H1 (cell line): ENCODE data around the gene AAGAB. TPM values are rescaled to one million over a fixed set of nuclear protein-coding genes. Genes with fewer than 3 reads are reported as not detected.

ENCODE experiments used
- CBX8 ChIP-seq: fragments of 300-800, 300-1000 bp; sonication (generic); IDR thresholded peaks from 2 replicates; pipeline ENCODE4 v1.7.1; 2016; ENCODE audit warnings: low read depth, low read length, borderline replicate concordance
- E2F6 ChIP-seq: IDR thresholded peaks from 2 replicates; pipeline ENCODE4 v1.6.1; 2012; ENCODE audit warnings: inconsistent platforms
- SIRT6 ChIP-seq: IDR thresholded peaks from one replicate; pipeline ENCODE4 v1.7.1; 2012; ENCODE audit warnings: low read length, inconsistent platforms
- SUZ12 ChIP-seq: fragments of 200-600 bp; sonication (generic); IDR thresholded peaks from 2 replicates; pipeline ENCODE4 v1.6.1; 2012; ENCODE audit warnings: mild to moderate bottlenecking, inconsistent platforms, low read length, moderate library complexity, mixed read lengths
- polyA plus RNA-seq, 7 experiments: library from polyadenylated mRNA; depleted of rRNA in 3 of 7; stranded (reverse) in 5 of 7; unstranded in 2 of 7; fragments of >200 nt in 5 of 7; fragments of 200-250 nt in 2 of 7; gene quantifications; 1 replicate in 5 of 7; 2 replicates in 1 of 7; 4 replicates in 1 of 7; pipeline versions ENCODE4 v1.2.1 to v1.2.3, GENCODE V29; 2011 to 2013; ENCODE audit warnings: missing spikeins in 2 of 7, mixed read lengths in 2 of 7
- total RNA-seq: library from RNA; stranded (reverse); fragmentation: NEBNext Ultra II Directional; extraction: Animal tissue kit (Norgen Biotek cat#: 25700); gene quantifications from 2 replicates; pipeline ENCODE4 v1.2.1, GENCODE V29; 2021

Gene AAGAB
- total and polyA plus RNA-seq, 2 of the 8 experiments (the other 6 are each of a cell fraction or from before 2014, with no cell fraction given), result 20.1 to 45.9 TPM

GRCh38 chr15:67199391-67199790 lies 55.1 kb downstream of the AAGAB start (continued):
- TF ChIP-seq E2F6 (no peak), SUZ12 (no peak), SIRT6 (no peak), CBX8 (no peak)
